ENCODE data around the gene DDX47. TPM values are rescaled to one million over a fixed set of nuclear protein-coding genes. Genes with fewer than 3 reads are reported as not detected.

Gene DDX47
- total and polyA plus RNA-seq, 7 donors, result 39.6 to 69.5 (median 50.4) TPM

DNA sequence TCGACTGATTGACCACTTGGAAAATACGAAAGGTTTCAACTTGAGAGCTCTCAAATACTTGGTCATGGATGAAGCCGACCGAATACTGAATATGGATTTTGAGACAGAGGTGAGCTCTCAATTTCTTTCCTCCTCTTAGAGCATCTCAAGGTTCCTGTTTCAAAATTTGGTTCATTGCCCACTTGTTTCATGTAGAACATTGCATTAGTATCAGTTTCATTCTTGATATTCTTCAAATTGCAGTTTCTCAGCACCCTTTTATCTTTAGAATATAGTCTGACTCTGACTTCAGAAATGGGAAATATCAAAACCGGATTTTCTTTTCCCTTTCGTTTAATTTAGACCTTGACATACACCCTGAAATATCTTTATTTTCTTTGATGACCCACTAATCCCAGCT is 8.8 kb downstream of the DDX47 start:
- Histone ChIP-seq H3K27ac (no peak overlapping the region), H3K9me3 (no peaks in the 10 kb centered on the region), H3K4me1 (peaks cover 7% of the 10 kb centered on the region), H3K27me3 (ENCODE audit: insufficient read depth in 3 of 3, low read length in 2 of 3) (no peaks in the 10 kb centered on the region), H3K4me3 (no peak overlapping the region), H3K36me3 (ENCODE audit: insufficient read depth in 1 of 2, low read depth in 1 of 2) (peaks cover 26 to 65% of the 10 kb centered on the region in 2 donors)
- TF ChIP-seq, protein P1, sequence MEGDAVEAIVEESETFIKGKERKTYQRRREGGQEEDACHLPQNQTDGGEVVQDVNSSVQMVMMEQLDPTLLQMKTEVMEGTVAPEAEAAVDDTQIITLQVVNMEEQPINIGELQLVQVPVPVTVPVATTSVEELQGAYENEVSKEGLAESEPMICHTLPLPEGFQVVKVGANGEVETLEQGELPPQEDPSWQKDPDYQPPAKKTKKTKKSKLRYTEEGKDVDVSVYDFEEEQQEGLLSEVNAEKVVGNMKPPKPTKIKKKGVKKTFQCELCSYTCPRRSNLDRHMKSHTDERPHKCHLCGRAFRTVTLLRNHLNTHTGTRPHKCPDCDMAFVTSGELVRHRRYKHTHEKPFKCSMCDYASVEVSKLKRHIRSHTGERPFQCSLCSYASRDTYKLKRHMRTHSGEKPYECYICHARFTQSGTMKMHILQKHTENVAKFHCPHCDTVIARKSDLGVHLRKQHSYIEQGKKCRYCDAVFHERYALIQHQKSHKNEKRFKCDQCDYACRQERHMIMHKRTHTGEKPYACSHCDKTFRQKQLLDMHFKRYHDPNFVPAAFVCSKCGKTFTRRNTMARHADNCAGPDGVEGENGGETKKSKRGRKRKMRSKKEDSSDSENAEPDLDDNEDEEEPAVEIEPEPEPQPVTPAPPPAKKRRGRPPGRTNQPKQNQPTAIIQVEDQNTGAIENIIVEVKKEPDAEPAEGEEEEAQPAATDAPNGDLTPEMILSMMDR (IDR thresholded peaks at IDR 0.05), result no peak
- DNase-seq (no peak), ATAC-seq (no peak)
- 91 to 92% (median 92%) methylated on average over 6 of the region's 6 CpGs for WGBS, 3 donors
- intact Hi-C loops (cut with DNase I), result no loop called here

DNA sequence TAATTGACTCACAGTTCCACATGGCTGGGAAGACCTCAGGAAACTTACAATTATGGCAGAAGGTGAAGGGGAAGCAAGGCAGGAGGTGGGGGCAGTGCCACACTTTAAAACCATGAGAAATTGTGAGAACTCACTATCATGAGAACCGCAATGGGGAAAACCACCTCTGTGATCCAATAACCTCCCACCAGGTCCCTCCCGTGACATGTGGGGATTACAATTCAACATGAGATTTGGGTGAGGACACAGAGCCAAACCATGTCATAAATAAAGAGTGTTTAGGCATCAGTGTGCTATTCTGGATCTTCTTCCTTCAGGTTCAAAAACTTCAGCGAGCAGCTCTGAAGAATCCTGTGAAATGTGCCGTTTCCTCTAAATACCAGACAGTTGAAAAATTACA is 9.7 kb downstream of the DDX47 start:
- DNase-seq (no peak), ATAC-seq (no peak)
- peaks cover 27 to 74% of the 10 kb centered on the region in 2 donors for H3K36me3 ChIP-seq (ENCODE audit: insufficient read depth in 1 of 2, low read depth in 1 of 2)
- H3K4me1 ChIP-seq, result peaks cover 5% of the 10 kb centered on the region
- WGBS, 3 donors, result 94 to 100% (median 97%) methylated on average over 4 of the region's 4 CpGs
- H3K27me3 ChIP-seq (ENCODE audit: insufficient read depth in 3 of 3, low read length in 2 of 3), result no peaks in the 10 kb centered on the region
- no peak overlapping the region for H3K27ac ChIP-seq
- no peak overlapping the region for H3K4me3 ChIP-seq
- TF ChIP-seq, protein P1 (IDR thresholded peaks at IDR 0.05), result no peak
- H3K9me3 ChIP-seq, result no peaks in the 10 kb centered on the region
- intact Hi-C loops (cut with DNase I), result no loop called here

DNA sequence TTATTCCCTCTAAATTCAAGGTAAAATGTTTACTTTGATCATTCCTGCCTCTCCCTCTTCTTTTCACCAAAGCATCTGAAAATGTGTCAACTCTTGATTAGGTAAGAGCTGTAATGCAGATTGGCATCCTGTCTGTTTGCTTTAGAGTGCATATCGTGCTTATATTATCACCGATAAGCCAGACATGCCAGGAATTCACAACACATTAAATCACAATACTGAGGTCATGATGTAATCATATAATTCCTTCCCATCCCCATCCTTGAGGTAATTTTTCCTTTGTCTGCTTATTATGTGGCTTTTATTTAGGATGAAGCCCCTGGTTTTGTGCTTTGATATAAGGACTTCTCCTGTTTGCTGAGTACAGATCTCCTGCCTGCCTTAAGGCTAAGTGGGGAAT is 10.2 kb downstream of the DDX47 start:
- intact Hi-C loops (cut with DNase I), result no loop called here

DNA sequence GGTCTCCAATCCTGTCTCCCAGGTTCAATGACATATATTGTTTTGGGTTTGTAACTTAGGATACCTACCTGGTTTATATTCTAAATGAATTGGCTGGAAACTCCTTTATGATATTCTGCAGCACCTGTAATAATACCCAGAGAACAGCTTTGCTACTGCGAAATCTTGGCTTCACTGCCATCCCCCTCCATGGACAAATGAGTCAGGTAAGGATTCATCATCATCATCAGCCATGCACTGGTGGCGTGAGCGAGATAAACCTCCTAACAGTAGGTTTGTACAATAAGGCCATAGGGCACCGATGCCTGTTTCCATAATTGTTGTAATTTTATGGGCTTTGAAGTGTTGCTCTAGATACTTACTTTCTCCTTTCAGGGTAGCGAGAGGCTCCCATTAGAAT is 10.7 kb downstream of the DDX47 start:
- peaks cover 27 to 83% of the 10 kb centered on the region in 2 donors for H3K36me3 ChIP-seq (ENCODE audit: insufficient read depth in 1 of 2, low read depth in 1 of 2)
- WGBS, 3 donors, result 95 to 98% (median 98%) methylated on average over 5 of the region's 5 CpGs
- H3K4me1 ChIP-seq, result peaks cover 5% of the 10 kb centered on the region
- TF ChIP-seq, protein P1 (IDR thresholded peaks at IDR 0.05), result no peak
- no peak overlapping the region for H3K27ac ChIP-seq
- H3K4me3 ChIP-seq, result no peak overlapping the region
- DNase-seq (no peak), ATAC-seq (no peak)
- no peaks in the 10 kb centered on the region for H3K27me3 ChIP-seq (ENCODE audit: insufficient read depth in 3 of 3, low read length in 2 of 3)
- intact Hi-C loops (cut with DNase I), result no loop called here
- H3K9me3 ChIP-seq, result no peaks in the 10 kb centered on the region

More for the DNA sequence above, 10.2 kb downstream of the DDX47 start:
- peaks cover 27 to 78% of the 10 kb centered on the region in 2 donors for H3K36me3 ChIP-seq (ENCODE audit: insufficient read depth in 1 of 2, low read depth in 1 of 2)
- no peaks in the 10 kb centered on the region for H3K9me3 ChIP-seq
- no peak for DNase-seq
- no peaks in the 10 kb centered on the region for H3K27me3 ChIP-seq (ENCODE audit: insufficient read depth in 3 of 3, low read length in 2 of 3)
- no peak for ATAC-seq
- H3K27ac ChIP-seq, result no peak overlapping the region
- TF ChIP-seq, protein P1 (IDR thresholded peaks at IDR 0.05), result no peak
- H3K4me3 ChIP-seq, result no peak overlapping the region
- 57 to 77% (median 76%) methylated on average over 2 of the region's 2 CpGs for whole genome bisulfite sequencing, 3 donors
- H3K4me1 ChIP-seq, result peaks cover 5% of the 10 kb centered on the region

Data from psoas muscle (tissue), 8 donors.